Hippocampal formation (tissue), 2 donors: Measurements from ENCODE around the gene BRF1.

Source experiments
- DNase-seq, 2 donors: peaks; one replicate each; lab custom pipeline; 2025; lab: John Stamatoyannopoulos, UW

The BRF1 gene

DNA sequence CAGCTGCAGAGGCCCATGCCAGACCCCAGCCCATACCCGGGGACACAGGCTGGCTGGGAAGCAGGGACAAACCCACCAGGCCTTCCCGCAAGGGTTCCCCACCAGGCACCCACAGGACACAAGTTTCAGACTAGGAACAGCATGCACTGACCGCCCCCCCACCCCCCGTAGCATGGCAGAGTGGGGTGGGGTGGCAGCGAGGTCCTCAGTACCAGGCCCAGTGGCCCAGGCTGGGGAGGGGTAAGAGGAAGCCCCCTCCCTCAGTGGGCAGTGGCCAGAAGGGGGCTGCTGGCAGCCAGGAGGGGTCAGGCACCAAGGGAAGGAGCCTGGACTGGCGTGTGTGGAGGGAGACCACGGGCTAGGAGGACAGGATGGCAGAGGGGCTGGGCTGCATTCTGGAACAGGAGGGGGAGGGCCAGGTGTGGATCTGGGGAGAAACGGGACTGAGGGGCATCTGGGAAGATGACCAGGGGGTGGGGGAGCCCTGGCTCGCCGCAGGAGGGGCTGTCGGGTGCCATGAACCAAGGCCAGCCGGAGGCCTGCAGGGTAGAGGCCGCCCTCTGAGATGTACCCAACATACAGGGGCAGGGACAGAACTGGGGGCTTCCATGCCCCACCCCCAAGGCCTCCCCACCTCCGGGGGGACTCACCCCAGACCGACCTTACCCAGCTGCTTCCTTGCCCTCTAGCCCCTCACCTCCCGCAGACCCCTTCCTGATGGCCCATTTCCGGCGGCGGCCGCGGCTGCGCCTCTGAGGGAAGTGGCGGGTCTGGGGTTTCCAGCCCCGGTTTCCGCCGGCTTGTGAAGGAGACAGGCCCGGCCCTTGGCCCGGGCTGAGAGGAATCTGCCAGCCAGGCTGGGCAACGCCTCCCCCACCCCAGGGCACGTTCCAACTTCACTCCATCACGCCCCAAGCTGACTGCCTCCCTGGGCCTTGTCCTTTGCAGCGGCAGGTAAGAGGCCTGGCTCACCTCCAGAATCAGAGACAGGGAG, 126.6 kb downstream of the BRF1 start:
- DNase-seq, result no peak

DNA sequence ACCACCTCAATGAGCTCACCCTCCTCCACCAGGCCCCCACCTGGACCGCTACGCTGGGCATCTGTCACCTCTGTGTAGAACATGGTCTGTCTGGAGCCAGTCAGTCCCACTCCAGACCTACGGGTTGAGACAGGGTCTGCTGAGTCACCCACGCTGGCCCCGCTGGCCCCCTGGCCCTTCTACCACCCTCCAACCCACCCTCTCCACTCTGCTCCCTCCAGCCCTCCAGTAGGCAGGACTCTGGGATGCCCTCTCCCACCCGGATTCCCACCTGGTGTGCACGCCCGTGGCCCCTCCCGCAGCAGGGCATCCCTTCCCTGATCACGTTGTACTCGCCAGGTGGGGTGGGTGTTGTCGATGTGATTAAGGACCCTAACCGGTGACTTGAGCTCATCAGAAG, 127.7 kb downstream of the BRF1 start:
- DNase-seq, result no peak

DNA sequence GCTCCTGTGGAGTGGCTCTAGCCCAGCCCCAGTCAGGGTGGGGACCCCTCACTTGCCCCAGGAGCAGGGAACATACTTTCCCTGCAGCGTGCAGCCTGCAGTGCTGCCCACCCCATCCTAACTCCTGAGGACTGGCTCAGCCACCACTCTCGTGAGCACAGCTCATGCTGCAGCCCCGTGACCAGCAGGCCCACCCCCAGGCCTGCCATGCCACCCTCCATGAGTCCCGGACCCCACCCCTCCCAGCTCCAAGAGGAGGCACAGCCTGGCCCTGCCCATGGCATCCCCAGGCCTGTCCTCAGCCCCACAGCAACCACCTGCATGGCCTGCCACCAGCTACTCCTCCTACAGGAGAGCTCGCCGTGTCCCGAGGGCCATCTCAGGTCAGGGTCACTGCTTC, 128.3 kb downstream of the BRF1 start:
- no peak for DNase-seq

DNA sequence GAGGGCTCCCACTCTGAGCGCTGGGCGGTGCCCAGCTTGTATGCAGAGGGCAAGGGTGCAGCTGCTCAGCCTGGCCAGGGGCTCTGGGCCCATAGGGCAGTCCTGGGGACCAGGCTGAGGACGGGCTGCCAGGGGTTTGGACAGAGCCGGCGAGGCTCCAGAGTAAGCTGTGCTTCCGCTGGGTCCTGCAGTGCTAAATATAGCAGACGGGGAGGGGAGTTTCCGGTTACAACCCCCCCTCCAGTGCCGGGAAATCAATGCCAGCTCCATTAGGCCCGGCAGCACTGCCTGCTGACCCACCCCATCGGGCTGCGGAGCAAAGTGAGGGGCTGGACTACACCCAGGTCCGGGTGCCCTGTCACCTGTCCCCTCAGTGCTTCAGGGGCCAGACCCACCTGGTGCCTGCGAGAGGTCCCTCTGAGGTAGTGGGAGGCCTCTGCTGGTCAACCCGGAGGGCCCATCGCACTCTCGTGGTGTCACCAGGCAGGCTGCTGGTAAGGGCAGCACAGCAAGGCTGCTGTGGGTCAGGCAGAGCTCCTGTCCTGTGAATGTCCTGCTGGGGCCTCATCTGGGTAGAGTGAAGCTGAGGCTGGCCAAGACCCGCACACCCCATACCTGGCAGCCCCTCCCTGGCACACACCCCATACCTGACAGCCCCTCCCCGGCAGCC, 129.7 kb downstream of the BRF1 start:
- no peak for DNase-seq

DNA sequence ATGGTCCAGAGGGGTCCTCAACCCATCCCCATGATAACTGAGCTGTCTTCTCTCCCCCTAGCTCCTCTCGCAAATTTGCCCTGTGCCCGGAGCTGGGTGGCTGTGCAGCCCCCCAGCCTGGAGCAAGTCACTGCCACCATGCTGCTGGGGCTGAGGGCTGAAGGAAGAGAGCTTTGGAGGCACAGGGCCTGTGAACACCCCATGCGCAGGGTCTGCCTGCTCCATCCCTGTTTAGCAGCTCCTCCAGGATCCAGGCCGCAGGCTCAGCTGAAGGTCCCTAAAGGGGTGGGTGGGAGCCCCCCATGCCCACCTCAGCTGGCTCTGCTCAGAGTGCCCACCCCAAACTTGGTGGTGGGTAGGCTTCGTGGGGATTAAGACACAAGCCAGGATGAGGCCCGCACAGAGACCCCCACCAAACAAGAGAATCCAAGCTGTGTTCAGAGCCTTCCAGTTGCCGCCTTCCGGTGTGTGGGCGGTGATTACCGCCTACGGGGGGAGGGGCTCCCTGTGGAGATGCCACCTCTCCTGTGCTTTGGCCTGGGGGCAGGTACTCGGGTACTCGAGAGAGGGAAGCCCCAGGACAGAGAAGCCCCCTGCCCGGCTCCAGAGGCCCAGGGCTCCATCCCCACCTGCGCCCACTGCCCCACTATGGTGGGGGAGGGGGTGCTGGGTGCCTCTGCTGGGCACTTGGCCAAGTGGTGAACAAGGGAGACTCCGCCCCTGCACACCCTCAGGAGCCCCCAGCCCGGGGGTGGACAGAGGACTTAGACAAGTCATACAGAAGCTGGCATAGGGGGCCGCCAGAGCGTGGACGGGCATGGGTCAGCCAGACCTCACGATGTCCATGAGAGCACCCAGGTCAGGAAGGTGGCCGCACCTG, 130.8 kb downstream of the BRF1 start:
- DNase-seq, result no peak

DNA sequence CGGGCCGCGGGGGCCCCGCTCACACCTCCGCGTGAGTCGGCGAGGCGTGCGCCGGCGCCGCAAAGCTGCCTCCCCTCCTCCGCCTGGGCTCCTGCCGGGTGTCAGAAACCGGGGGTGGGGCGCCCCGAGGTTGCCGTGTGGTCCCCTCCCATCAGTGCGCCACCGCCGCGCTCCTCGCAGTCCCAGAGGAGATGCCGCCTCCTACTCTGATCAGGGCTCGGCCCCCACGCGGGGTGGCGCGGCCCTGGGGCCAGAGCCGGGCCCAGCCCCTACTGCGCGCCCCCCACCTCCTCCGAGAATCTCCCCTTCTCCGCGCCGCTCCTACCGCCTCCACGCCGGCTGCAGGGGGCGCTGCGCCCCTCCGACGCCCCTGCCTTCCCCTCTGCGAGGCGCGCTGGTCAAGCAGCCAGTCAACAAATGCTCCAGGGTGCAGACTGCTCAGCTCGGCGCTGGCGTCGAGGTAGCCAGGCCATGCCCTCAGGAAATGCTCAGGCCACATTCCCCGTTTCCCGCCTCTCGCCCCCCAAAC, 131.8 kb downstream of the BRF1 start:
- DNase-seq, result no peak

DNA sequence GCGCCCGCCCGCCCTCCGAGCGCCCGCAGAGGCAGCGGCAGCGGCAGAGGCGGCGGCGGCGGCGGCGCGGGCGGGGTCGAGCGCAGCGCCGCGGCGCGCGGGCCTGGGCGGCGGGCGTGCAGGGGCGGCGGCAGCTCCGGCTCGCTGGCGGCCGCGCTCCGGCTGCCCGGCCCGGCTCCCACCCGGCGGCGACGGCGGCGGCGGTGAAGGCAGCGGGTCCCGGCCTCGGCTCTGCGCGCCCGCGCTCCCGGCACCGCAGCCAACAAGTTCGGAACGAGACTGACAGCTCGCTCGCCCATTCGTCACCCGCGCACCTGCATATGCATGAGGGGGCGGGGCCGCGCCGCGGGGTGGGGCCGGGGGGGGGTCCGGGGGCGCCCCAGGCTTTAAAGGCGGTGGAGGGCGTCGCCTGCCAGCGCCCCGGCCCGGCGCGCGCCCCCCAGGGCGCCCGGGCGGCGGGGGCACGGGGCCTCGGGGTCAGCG, 132.3 kb downstream of the BRF1 start, which contains the start of gene JAG2:
Gene JAG2 (minus strand): TSS at position 281 of the 483 bp plus-strand sequence. CDS start 356 bp downstream, outside the sequence.
- DNase-seq, result no peak

DNA sequence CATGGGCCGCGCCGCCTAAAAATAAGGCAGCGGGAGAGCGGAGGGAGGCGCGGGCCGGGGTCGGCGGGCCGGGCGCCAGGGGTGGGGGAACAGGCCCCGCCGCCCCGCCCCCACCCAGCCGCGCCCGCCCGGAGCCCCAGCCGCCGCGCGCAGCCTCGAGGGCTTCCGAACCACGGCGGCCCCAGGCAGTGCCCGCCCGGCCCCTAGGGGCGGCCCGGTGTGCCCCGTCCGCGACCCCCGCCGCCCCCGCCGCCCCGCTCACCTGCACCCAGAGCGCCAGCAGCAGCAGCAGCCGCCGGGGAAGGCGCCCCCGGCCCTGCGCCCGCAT, 132.7 kb downstream of the BRF1 start:
- no peak for DNase-seq

DNA sequence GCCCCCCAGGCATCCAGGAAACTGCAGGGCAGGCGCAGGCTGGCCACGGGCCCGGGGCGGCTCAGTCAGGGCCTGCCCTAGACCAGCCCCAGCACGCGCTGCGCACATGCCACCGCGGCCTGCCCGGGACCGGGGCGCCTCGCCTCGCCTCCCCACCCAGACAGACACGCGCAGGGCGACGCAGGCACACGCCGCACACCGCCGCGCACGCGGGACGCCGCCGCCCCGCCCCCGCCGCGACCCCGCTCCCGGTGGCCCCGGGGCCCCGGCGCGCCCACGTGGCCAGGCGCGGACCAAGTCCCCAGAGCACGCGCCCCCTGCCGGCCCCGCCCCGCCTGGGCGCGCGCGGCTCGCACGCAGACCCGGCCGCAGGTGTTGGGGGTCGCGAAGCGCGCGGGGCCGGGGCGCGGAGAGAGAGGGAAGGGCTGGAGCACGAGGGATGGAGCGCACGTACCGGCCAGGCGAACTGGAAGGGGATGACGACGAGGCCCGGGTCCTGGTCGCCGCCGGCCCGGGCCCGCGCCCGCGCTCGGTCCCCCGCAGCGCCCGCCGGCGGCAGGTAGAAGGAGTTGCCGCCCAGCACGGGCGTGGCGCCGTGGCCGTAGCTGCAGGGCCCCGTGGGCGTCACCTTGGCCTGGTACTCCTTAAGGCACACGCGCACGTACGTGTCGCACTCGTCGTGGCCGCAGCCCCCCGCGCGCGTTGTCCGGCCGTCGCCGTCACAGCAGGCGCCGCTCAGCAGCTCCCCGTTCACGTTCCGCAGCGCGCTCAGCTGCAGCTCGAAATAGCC, 133.3 kb downstream of the BRF1 start:
- DNase-seq, result no peak

DNA sequence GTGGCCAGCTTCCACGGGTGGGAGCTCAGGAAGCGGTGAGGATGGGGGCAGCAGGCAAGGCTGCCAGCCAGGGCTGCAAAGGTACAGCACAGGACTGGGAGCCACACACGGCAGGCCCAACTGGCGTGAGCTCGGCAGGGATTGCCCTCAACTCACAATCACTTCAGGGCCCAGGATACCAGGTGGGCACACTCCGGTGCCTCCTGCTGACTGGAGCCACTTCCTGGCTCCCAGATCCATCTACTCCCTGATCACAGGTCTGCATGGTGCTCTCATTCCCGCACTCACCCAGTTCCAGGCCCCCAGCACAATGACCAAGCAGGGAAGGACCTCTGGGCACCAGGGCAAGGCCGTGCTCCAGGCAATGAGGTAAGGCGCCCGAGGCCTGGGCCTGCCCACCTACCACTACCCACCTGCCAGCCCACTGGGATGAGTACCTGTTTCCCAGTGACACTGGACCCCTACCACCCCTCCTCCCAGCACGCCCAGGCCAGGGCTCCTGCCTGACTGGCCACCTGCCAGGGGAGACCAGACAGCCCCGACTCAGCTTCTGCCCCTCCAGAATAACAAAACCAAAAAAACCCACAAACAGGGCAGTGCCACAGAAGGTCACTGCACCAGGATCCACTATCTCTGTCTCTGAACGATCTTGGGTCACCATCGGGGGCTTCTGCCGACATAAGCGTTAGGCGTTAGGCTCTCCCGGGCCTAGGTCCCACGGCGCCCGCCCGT, 134.1 kb downstream of the BRF1 start:
- DNase-seq, result no peak

DNA sequence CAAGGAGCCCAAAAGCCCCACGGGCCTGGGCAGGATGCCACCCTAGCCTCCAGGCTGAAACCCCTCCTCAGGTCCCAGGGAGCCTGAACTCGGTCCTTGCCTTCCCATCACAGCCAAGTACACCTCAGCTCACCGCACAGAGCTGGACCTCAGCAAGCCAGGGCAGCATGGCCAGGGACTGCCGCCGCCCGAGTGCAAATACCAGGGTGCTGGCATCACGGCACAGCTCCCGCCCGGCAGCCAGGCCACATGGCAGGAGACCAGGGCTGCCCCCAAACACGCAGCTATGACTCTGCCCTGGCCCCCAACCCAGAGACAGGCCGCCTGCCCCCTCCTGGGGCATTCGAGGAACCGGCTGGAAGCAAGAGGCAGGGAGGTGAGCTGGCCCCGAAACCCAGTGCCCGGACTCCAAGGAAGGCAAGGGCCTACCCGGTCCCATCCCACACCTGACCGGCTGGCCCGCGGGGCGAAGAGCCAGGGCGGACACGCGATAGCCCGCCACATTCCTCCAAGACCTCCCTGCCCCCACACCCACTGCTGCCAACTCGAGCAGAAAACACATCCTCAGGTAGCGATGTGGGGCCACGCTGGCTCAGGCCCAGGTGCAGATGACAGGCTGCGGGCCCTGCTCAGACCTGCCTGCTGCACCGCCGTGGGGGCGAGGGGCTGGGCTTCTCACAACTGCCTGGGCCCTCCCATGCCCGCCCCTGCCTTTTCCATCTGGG, 134.9 kb downstream of the BRF1 start:
- DNase-seq, result no peak

DNA sequence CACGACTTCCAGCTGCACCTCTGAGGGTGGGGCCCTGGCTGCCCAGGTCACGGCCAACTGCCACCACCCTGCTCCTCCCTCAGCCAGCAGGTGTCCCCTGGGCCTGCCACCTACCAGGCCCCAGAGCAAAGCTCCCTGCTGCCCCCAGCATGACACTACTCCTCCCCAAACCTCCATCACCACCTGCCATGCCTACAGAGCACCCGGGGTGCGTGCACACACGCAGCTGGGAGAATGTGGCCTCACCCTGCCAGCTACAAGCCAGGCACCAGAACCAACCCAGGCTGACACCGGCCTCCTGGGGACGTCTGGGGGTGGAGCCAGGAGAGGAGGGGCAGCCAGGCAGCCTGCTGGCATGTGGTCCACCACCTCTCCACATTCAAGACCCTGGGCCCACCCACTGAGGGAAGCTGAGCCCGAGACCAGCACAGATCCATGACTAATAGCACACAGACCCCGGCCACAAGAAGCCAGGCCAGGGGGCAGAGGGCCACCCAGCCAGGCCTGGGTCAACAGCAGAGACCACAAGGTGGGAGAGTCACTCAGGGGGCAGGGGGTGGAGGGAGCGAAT, 135.6 kb downstream of the BRF1 start:
- DNase-seq, result no peak

DNA sequence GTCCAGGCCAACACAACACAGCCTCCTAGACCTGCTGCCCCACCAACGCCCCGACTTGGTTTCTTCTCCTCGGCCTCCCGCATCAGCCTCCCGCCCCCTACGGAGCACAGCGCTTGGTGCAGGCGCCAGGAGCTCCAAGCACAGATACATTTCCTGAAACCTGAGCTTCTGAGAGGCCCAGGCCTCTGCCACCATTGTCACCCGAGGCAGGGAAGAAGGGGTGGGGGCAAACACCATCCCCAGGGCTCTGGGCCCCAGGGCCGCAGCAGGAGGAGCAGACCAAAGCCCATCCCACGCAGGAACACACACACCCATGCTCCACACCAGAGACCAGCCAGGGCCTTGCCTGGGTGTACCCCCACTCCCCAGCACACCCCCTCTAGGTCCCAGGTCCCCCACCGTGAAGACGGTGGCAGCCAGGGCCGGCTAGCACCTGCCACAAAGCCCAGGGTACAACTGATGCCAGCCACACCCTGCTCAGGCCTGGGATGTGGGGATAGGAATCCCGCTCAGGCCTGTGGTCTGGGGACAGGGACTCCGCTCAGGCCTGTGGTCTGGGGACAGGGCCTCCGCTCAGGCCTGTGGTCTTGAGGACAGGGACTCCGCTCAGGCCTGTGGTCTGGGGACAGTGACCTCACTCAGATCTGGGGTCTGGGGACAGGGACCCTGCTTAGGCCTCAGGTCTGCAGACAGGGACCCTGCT, 137.6 kb downstream of the BRF1 start:
- no peak for DNase-seq

DNA sequence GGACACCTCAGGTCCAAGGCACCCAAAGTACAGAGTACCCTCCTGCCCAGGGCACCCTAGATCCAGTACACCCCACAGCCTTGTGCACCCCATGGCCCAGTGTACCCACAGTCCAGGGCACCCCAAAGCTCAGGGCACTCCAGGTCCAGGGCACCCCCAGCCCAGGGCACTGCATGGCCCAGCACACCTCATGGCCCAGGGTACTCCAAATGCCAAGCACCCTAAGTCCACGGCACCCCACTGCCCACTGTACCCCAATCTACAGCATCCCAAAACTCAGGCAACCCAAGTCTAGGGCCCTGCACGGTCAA, 138.2 kb downstream of the BRF1 start:
- DNase-seq, result no peak

DNA sequence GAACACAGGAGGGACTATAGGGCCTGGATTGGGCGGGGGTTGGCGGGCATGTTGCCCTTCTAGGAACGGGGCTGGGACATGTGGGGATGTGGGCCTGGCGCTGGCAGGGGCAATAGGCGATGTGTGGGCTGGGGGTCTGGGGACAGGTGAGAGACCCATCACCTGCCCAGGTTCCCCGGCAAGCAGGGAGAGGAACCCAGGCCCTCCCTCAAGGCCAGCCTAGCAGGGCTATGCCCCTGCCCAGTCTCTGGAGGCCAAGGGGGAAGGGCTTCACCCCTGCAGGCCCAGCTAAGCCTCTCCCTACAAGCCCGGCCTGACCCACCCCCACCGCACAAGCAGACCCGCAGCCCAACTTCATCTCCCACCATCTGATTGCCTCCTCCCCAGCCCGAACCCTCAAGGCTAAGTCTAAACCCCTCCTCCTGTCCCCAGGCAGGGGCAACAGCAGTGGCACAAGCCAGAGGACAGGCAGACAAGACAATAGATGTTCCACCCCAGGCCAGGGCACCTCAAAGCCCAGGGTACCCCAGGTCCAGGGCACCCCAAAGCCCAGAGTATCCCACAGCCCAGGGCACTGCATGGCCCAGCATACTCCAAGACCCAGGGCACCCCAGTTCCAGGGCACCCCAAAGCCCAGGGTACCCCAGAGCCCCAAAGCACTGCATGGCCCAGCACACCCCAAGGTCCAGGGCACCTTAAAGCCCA, 138.7 kb downstream of the BRF1 start:
- no peak for DNase-seq

DNA sequence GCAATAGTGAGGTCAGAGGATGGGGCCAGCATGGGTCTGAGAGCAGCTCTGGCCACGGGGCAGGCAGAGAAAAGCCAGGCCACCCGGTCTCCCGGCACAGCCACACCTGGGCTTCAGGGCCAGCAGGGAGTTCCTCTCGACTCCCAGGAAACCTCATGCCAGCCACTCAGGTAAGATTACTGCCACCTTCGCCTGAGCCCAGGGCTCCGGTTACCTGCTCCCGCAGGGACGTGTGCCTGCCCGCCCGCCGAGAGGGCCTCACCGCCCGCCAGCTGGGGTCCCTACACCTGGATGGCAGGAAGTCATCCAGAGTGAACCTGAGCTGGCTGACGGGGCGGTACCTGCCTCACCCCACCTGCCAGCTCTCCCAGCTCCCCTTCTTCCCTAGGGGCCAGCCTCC, 139.5 kb downstream of the BRF1 start:
- DNase-seq, result no peak

DNA sequence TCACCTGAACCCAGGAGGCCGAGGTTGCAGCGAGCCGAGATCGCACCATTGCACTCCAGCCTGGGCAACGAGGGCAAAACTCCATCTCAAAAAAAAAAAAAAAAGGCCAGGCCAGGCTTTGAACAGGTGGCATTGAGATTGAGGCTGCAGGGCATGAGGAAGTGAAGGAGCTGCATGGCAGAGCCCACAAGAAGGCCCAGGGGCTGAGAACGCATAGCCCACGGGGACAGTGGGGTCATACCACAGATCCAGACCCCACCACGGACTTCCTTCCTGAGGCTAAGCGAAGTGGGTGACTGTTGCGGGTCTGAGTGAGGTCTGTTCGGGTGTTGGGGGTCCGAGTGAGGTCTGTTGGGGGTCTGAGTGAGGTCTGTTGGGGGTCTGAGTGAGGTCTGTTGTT, 140.0 kb downstream of the BRF1 start:
- no peak for DNase-seq

DNA sequence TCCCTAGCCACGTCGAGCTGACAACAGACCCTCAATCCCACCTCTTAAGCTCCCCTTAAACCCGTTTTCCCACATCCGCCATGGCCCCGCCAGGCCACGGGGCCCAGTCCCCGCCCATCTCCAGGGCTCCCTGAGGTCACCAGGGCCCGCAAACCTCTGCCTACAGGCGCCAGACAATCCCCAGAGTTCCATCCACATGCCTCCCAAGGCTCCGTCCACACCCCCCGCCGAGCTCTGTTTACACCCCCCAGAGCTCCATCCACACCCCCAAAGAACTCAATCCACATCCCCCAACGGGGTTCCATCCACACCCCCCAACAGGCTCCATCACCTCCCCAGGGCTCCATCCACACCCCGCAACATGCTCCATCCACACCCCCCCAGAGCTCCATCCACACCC, 141.5 kb downstream of the BRF1 start:
- no peak for DNase-seq
